Body of pancreas (tissue), 4 donors: ENCODE measurements around the gene LRRFIP1.

Experiments used
- POLR2A ChIP-seq, 3 donors: fragments of 450-650 bp; IDR thresholded peaks; one replicate each; pipeline ENCODE4 v1.6.1; 2016; ENCODE audit warnings: antibody characterized with exemption in 3 of 3, mild to moderate bottlenecking in 2 of 3
- TF ChIP-seq, protein P1 (sequence below), 7 experiments: fragments of 450-650 bp in 4 of 7; fragments of 200-600 bp in 3 of 7; sonication (generic) in 3 of 7; IDR thresholded peaks; one replicate each; pipeline ENCODE4 v1.5.1; 2016 to 2019; ENCODE audit warnings: antibody characterized with exemption in 7 of 7

DNA sequence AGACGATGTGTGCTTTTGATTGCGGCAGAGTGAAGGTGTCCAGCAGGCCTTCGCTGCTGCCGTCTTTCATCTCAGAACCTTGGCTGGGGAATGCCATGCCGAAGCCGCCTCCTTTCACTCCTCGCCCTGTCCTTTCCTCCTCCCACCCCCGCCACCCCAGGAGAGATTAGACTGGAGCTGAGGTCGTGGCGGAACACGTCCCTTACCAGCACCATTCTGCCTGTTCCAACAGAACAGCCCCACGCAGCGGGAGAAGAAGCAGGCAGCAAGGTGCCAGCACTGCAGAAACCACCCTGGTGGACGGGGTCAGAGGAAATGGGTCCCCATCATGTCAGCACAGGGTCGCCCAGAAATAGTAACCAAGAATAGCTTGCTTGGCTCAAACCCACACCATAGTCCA, 146.4 kb downstream of the LRRFIP1 start:
- TF ChIP-seq, protein P1, sequence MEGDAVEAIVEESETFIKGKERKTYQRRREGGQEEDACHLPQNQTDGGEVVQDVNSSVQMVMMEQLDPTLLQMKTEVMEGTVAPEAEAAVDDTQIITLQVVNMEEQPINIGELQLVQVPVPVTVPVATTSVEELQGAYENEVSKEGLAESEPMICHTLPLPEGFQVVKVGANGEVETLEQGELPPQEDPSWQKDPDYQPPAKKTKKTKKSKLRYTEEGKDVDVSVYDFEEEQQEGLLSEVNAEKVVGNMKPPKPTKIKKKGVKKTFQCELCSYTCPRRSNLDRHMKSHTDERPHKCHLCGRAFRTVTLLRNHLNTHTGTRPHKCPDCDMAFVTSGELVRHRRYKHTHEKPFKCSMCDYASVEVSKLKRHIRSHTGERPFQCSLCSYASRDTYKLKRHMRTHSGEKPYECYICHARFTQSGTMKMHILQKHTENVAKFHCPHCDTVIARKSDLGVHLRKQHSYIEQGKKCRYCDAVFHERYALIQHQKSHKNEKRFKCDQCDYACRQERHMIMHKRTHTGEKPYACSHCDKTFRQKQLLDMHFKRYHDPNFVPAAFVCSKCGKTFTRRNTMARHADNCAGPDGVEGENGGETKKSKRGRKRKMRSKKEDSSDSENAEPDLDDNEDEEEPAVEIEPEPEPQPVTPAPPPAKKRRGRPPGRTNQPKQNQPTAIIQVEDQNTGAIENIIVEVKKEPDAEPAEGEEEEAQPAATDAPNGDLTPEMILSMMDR (IDR thresholded peaks at IDR 0.05) = no peak
- TF ChIP-seq POLR2A (IDR thresholded peaks at IDR 0.05) = no peak
